ENCODE measurements around the gene HOOK1.

DNA sequence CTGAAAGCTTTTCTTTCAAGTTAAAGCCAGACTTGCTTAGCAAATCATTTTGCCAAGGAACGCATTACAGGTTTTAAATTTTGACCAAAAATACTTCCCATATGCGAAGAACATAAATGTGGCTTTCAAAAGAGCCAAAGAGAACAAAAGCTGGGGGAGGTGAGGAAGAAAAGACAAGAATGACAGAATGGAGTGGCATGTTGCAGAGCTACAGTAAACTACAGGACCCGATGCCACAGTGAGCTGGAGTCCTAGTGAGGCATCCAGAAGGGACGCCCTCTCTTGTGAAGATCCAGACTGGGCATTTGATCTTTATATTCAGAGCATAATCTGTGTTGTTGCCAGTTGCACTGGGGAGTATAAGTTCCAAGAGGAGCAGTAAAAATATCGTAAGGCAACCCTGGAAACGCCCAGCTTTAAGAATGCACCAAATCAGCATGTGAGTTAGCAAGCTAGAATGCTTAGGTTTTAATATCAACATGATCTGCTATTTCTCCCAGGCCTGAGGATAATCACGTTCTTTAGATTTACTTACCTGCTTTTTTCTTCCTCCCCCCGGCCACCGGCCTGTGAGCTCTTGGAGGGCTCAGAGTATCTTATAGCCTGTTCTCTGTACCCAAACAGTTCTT lies 48.4 kb upstream of the HOOK1 start:
- TF ChIP-seq EZH2 (optimal IDR thresholded peaks at IDR 0.05; ENCODE audit: low read depth, low read length): no peak
- no peak for TF ChIP-seq CTCF (IDR thresholded peaks at IDR 0.05; ENCODE audit: low read length)
- TF ChIP-seq EZH2phosphoT487 (IDR thresholded peaks at IDR 0.05; ENCODE audit: low read length): no peak
